HG03159 (cell line): ENCODE data around the gene FUT3.

Experiments
- ATAC-seq: cut with Tn5 transposase; IDR thresholded peaks from one replicate; pipeline ENCODE4 v1.9.1; 2021; ENCODE audit warnings: mild to moderate bottlenecking, moderate library complexity; ENCODE audit not compliant: unreplicated experiment

The FUT3 gene

DNA sequence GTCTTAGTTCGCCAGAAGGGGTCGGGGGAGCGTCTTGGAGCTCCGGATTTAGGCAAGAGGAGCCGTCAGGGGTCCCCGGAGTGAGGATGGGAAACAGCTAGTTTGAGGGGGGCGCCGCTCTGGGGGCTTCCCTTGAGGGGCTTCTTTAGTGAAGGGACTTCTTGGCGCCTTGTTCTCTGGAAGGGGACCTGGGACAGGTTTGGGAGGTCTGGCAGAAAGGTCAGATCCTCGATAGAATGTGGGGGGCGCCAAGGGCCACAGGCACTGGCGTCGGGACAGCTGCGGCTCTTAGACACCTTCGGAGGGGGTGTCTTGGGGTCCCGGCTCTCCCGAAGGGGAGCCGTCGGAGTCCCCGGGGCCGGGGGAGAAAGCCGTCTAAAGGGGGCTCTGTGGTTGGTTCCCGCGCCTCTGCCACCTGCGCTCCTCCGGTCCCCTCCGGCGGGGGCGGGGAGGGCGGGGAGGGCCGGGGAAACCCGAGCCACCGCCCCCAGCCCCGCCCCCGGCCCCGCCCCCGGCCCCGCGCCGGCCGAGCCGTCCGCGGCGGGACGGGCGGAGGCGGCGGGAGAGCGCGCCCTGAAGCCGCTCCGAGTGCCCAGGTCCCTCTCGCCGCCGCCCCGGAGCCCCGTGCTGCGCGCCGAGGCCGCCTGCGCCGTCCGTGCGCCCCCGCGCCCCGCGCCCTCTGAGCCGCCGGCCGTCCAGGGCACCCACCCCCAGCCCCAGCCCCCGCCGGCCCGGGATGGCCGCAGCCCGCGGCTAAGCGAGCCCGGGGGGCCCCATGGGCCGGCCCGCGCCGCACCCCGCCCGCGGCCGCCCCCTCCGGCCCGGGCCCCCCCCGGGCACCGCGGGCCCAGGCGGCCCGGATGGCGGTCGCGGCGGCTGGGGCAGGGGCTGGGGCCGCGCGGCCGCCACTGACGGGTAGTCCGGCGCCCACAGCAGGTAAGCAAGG lies 46.5 kb downstream of the FUT3 start, which contains the start of gene NRTN:
Gene NRTN, plus strand, starts transcription at position 552 of the 946 bp plus-strand sequence. CDS start 19,099 bp downstream, outside the sequence.
- no peak for ATAC-seq

DNA sequence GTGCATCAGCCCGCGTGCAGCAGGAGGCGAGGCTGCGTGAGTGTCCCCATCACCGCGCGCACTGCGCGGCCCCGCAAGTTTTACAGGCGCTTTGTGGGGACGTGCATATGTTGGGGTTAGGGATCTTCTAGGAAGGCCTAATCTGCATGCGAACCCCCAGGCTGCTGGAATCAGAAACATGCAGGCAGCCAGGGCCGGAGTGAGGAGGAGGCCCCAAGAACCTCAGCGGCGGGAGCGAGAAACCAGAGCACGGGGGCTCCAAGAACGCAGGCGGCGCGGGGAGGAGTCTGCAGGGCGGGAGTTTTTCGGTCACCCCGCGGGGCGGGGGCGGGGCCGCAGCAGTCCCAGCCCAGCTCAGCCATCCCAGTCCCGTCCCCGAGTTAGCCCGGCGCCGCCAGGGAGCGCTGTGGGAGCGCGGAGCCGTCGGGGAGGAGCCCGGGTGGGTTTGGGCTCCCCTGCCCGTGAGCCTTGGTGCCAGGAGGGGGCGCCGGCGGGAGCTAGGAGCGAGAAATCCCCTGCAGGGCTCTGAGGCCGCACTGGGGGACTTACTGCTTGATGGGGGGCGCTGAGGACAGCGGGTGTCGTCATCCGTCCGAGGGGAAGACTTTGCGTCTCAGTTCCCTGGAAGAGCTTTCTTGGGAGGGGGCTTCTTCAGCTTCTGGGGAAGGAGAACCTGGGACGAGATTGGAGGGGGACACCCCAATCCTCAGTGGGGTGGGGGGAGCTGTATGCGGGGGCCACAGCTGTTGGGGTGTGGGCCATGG lies 47.3 kb downstream of the FUT3 start:
- no peak for ATAC-seq

- ATAC-seq = no peak
These were observed 47.9 kb downstream of the FUT3 start for GRCh38 chr19:5803441-5803751.

DNA sequence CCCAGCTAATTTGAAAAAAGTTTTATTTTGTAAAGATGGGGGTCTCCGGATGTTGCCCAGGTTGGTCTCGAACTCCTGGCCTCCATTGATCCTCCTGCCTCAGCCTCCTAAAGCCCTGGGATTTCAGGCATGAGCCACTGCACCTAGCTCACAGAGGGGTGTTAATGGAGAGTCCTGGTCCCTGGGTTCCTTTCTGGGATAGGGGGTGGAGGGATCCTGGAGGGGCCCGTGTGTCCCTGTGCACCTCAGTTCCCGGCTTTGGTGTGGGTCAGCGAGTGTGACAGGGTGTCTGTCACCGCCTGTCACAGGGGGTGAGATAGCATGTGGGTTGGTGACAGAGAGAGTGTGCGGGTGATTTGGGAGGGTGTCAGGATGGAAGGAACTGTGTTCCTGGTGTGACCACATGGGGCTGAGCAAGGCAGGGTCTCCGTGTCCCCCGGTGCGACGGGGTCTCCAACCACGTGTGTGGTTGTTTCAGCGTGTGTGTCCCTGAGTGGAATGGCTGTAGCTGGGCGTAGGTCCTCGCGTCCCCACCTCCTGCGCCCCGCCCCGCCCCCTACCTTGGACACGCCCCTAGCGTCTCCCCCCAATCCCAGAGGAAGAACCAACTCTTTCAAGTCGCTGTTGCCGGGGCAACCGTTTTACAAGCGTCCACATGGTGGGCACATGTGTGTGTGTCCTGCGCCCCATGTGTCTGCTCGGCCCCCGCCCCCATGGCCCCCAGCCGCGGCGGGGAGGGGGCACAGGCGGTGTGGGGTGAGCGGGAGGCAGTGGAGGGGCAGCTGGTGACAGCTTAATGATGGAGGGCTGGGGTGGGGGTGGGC lies 49.2 kb downstream of the FUT3 start:
- ATAC-seq = no peak

- ATAC-seq = no peak
These were observed 50.6 kb downstream of the FUT3 start for GRCh38 chr19:5800361-5801270.

GRCh38 chr19:5799247-5800241 lies 51.7 kb downstream of the FUT3 start:
- no peak for ATAC-seq

- ATAC-seq = no peak
These were observed 53.0 kb downstream of the FUT3 start for GRCh38 chr19:5798244-5798643.

GRCh38 chr19:5795382-5795919 lies 55.8 kb downstream of the FUT3 start:
- ATAC-seq = no peak

GRCh38 chr19:5793188-5793587 lies 58.1 kb downstream of the FUT3 start:
- ATAC-seq = no peak
